KMS-11 (cell line): ENCODE measurements around the gene UBE2E1.

Source experiments
- H2AFZ ChIP-seq: fragments of 200-600 bp; sonication (generic); 2 replicates; pipeline ENCODE4 v1.6.1; 2016; ENCODE audit warnings: antibody characterized with exemption, mixed run types, low read depth
- H3K27ac ChIP-seq: fragments of 200-600 bp; sonication (generic); 2 replicates; pipeline ENCODE4 v1.6.1; 2016; ENCODE audit warnings: mild to moderate bottlenecking, mixed run types
- H3K27me3 ChIP-seq: fragments of 200-600 bp; sonication (generic); 2 replicates; pipeline ENCODE4 v1.6.1; 2017; ENCODE audit warnings: mild to moderate bottlenecking, low read depth, mixed run types, moderate library complexity; ENCODE audit not compliant: insufficient read depth
- H3K36me3 ChIP-seq: fragments of 200-600 bp; sonication (generic); 2 replicates; pipeline ENCODE4 v1.6.1; 2017; ENCODE audit warnings: mild to moderate bottlenecking, mixed run types; ENCODE audit not compliant: insufficient read depth
- H3K4me1 ChIP-seq: fragments of 200-600 bp; sonication (generic); 2 replicates; pipeline ENCODE4 v1.6.1; 2016; ENCODE audit warnings: mild to moderate bottlenecking, low read depth, mixed run types; ENCODE audit not compliant: poor library complexity, severe bottlenecking
- H3K4me2 ChIP-seq: fragments of 200-600 bp; sonication (generic); 2 replicates; pipeline ENCODE4 v1.7.0; 2016; ENCODE audit warnings: mild to moderate bottlenecking, mixed run types
- H3K4me3 ChIP-seq: fragments of 200-600 bp; sonication (generic); IDR thresholded peaks from 2 replicates; pipeline ENCODE4 v1.6.1; 2017; ENCODE audit warnings: low read depth, low read length, mixed read lengths; ENCODE audit not compliant: insufficient read depth
- H3K79me2 ChIP-seq: fragments of 200-600 bp; sonication (generic); 2 replicates; pipeline ENCODE4 v1.6.1; 2016; ENCODE audit warnings: low read depth, mixed run types; ENCODE audit not compliant: insufficient read depth
- H3K9ac ChIP-seq: fragments of 200-600 bp; sonication (generic); 2 replicates; pipeline ENCODE4 v1.6.1; 2016; ENCODE audit warnings: mild to moderate bottlenecking, mixed run types
- H4K20me1 ChIP-seq: fragments of 200-600 bp; sonication (generic); 2 replicates; pipeline ENCODE4 v1.6.1; 2016; ENCODE audit warnings: mild to moderate bottlenecking, mixed run types; ENCODE audit not compliant: insufficient read depth
- TF ChIP-seq, protein P1 (sequence below): fragments of 200-600 bp; sonication (generic); conservative IDR thresholded peaks from 2 replicates; pipeline ENCODE4 v1.6.1; 2017; ENCODE audit warnings: low read depth, mild to moderate bottlenecking, antibody characterized with exemption, low read length, moderate library complexity, mixed read lengths

Gene UBE2E1

DNA sequence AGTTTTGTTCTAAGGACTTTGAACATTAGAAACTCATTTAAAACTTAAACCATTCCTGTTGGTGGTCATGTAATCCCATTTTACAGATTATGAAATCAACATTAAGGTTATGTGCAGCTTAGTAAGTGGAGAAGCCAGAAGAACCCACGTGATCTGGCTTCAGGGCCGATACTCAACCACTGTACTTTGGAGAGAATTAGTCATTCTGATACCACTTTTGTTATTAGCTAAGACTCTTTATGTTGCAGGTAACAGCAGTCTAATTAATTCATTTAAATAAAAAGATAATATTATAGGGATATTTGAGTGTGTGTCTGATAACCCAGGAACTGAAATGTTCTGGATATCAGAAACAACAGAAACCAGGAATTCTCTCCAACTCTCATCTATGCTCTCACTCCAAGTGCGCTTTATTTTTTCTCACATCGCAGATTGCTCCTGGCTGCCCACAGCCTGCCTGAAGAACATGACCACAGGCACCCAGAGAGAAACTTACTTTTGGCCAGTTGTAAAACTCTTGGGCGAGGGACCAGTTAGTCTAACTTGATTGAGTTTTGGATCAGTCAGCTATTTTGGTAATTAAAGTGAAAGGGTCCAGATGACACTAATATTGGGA, 25.2 kb downstream of the UBE2E1 start:
- Histone ChIP-seq H3K27ac (peak overlapping the region; percentile 55), H3K36me3 (no peaks in the 10 kb centered on the region), H3K4me3 (no peak overlapping the region), H3K79me2 (peaks cover 97% of the 10 kb centered on the region), H3K4me2 (peak overlapping the region; percentile 71), H3K27me3 (no peaks in the 10 kb centered on the region), H3K4me1 (peaks cover 96% of the 10 kb centered on the region), H2AFZ (no peak overlapping the region), H3K9ac (no peak overlapping the region), H4K20me1 (peaks cover 15% of the 10 kb centered on the region)
- TF ChIP-seq, protein P1, sequence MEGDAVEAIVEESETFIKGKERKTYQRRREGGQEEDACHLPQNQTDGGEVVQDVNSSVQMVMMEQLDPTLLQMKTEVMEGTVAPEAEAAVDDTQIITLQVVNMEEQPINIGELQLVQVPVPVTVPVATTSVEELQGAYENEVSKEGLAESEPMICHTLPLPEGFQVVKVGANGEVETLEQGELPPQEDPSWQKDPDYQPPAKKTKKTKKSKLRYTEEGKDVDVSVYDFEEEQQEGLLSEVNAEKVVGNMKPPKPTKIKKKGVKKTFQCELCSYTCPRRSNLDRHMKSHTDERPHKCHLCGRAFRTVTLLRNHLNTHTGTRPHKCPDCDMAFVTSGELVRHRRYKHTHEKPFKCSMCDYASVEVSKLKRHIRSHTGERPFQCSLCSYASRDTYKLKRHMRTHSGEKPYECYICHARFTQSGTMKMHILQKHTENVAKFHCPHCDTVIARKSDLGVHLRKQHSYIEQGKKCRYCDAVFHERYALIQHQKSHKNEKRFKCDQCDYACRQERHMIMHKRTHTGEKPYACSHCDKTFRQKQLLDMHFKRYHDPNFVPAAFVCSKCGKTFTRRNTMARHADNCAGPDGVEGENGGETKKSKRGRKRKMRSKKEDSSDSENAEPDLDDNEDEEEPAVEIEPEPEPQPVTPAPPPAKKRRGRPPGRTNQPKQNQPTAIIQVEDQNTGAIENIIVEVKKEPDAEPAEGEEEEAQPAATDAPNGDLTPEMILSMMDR, result no peak

DNA sequence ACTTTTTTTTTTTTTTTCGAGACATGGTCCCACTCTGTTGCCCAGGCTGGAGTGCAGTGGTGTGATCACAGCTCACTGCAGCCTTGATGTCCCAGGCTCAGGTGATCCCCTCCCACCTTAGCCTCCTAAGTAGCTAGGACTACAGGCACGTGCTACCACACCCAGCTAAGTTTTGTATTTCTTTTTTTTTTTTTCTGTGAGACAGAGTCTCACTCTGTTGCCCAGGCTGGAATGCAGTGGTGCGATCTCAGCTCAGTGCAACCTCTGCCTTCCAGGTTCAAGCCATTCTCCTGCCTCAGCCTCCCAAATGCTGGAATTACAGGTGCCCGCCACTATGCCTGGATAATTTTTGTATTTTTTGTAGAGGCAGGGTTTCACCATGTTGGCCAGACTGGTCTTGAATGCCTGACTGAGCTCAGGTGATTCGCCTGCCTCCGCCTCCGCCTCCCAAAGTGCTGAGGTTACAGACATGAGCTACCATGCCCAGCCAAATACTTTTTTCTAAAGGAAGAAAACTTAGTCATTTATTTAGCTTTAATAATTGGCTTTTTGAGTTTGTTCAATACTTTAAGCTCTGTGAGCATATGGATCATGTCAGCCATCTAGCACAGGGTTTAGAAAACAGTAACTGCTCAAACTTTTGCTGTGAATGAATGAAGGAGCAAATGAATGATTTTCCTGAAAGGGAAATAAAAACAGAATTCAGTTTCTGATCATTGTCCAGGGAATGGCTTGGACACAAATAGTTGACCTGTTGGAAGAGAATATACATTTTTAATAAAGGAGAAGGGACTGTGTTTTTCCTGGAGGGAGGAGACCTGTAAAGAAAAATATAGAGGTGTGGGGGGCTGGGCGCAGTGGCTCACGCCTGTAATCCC, 26.0 kb downstream of the UBE2E1 start:
- TF ChIP-seq, protein P1, result no peak
- Histone ChIP-seq H2AFZ (no peak overlapping the region), H3K27ac (peak overlapping the region; percentile 55), H3K4me1 (peaks cover 94% of the 10 kb centered on the region), H3K27me3 (no peaks in the 10 kb centered on the region), H3K9ac (no peak overlapping the region), H3K36me3 (no peaks in the 10 kb centered on the region), H3K4me3 (no peak overlapping the region), H3K4me2 (peak overlapping the region; percentile 71), H3K79me2 (peaks cover 97% of the 10 kb centered on the region), H4K20me1 (peaks cover 12% of the 10 kb centered on the region)

DNA sequence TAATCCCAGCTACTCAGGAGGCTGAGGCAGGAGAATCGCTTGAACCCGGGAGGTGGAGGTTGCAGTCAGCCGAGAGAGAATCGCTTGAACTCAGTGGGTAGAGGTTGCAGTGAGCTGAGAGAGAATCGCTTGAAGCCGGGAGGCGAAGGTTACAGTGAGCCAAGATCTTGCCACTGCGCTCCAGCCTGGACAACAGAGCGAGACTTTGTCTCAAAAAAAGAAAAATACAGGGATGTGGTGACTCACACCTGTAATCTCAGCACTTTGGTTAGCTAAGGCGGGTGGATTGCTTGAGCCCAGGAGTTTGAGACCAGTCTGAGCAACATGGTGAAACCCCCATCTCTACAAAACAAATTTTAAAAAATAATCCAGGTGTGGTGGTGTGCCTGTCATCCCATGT, 26.8 kb downstream of the UBE2E1 start:
- Histone ChIP-seq H3K36me3 (no peaks in the 10 kb centered on the region), H2AFZ (no peak overlapping the region), H3K4me3 (no peak overlapping the region), H3K4me1 (peaks cover 94% of the 10 kb centered on the region), H3K27ac (no peak overlapping the region), H3K27me3 (no peaks in the 10 kb centered on the region), H3K4me2 (no peak overlapping the region), H4K20me1 (peaks cover 12% of the 10 kb centered on the region), H3K79me2 (peaks cover 97% of the 10 kb centered on the region), H3K9ac (no peak overlapping the region)
- TF ChIP-seq, protein P1, result no peak

DNA sequence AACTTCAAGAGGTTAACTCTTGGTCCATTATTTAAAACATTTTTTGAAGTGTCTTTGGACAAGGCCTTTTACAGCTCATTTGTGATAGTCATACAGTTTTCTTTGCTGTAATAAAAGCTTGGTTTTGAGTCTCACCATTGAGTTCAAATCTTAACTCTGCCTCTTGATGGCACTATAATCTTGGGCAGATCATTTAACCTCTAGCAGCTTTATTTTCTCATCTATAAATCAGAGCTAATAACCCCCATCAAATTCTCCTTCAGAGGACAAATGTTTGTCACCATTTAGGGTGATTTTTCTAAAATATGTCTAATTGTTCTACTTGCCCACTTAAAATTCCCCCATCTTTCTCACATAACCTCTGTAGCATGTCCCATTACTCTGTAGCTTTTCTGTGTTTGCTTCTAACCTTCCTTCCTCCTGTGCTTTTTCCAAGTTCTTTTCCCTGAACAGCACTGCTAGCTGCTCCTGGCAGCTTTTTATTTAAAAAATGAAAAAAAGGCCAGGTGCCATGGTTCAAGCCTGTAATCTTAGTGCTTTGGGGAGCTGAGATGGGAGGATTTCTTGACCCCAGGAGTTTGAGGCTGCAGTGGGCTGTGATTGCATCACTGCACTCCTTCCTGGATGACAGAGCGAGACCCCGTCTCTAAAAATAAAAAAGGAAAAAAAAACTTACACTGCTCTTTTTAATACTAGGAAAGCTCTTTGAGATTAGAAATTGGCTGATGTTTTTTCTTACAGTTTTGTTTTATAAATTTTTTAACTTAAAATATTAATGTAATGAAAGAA, 28.5 kb downstream of the UBE2E1 start:
- H3K27ac ChIP-seq, result no peak overlapping the region
- H3K4me2 ChIP-seq, result no peak overlapping the region
- peaks cover 80% of the 10 kb centered on the region for H3K4me1 ChIP-seq
- H2AFZ ChIP-seq, result no peak overlapping the region
- TF ChIP-seq, protein P1, result no peak
- no peaks in the 10 kb centered on the region for H3K36me3 ChIP-seq
- H4K20me1 ChIP-seq, result peaks cover 10% of the 10 kb centered on the region; the same call in 1 of the 2 replicates
- no peaks in the 10 kb centered on the region for H3K27me3 ChIP-seq
- no peak overlapping the region for H3K9ac ChIP-seq
- no peak overlapping the region for H3K4me3 ChIP-seq
- peaks cover 96% of the 10 kb centered on the region for H3K79me2 ChIP-seq
